ENCODE results near the gene FPR3.

The FPR3 gene

DNA sequence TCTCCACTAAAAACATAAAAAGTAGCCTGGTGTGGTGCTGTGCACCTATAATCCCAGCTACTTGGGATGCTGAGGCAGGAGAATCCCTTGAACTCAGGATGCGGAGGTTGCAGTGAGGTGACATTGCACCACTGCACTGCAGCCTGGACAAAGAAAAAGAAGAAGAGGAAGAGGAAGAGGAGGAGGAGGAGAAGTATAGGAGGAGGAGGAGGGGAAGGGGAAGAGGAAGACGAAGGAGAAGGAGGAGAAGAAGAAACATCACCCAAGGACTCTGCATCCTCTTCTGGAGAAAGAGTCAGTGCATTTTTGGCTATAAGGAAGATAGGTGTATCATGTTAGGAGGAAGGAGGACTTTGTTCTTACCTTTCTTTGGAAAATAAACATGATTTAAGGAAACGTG lies 13.0 kb upstream of the FPR3 start:
- no peak overlapping the region for H3K4me3 ChIP-seq (ENCODE audit: low read depth, low read length)
- TF ChIP-seq CTCF (conservative IDR thresholded peaks at IDR 0.05; ENCODE audit: low read depth, low read length): no peak
- no peak for DNase-seq (ENCODE audit: low read depth)

- H3K4me3 ChIP-seq (ENCODE audit: low read depth, low read length): no peak overlapping the region
- DNase-seq (ENCODE audit: low read depth): peak; percentile 62
- peak; percentile 52 for TF ChIP-seq CTCF (conservative IDR thresholded peaks at IDR 0.05; ENCODE audit: low read depth, low read length)
These were observed 11.6 kb upstream of the FPR3 start for GRCh38 chr19:51783372-51783771.

GRCh38 chr19:51784109-51784785 lies 10.7 kb upstream of the FPR3 start:
- no peak for TF ChIP-seq CTCF (conservative IDR thresholded peaks at IDR 0.05; ENCODE audit: low read depth, low read length)

GRCh38 chr19:51784922-51785690 lies 9.9 kb upstream of the FPR3 start:
- H3K4me3 ChIP-seq (ENCODE audit: low read depth, low read length): no peak overlapping the region
- no peak for TF ChIP-seq CTCF (conservative IDR thresholded peaks at IDR 0.05; ENCODE audit: low read depth, low read length)
- DNase-seq (ENCODE audit: low read depth): peak; percentile 94

More at GRCh38 chr19:51784109-51784785, 10.7 kb upstream of the FPR3 start:
- no peak for DNase-seq (ENCODE audit: low read depth)
- no peak overlapping the region for H3K4me3 ChIP-seq (ENCODE audit: low read depth, low read length)

- H3K4me3 ChIP-seq (ENCODE audit: low read depth, low read length): no peak overlapping the region
- DNase-seq (ENCODE audit: low read depth): no peak
- no peak for TF ChIP-seq CTCF (conservative IDR thresholded peaks at IDR 0.05; ENCODE audit: low read depth, low read length)
These were observed 8.1 kb upstream of the FPR3 start for GRCh38 chr19:51786646-51787494.

DNA sequence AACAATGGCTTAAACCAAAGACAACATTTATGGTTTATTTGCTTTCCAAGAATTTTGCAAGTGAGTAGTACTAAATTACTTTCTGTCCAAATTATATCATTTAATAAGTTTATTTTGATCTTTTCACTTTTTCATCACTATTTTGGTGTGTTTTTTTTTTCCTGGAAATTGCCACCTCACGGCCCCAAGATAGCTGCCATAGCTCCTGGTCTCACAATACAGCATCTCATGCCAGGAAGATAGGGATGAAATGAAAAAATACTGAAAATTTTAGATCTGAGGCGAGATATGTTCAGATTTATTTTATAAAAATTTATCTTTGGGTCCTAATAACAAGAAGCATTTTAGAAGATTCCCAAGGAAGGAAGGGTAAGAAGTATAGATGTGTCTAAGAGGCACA lies 6.9 kb upstream of the FPR3 start:
- no peak for DNase-seq (ENCODE audit: low read depth)
- H3K4me3 ChIP-seq (ENCODE audit: low read depth, low read length): no peak overlapping the region
- no peak for TF ChIP-seq CTCF (conservative IDR thresholded peaks at IDR 0.05; ENCODE audit: low read depth, low read length)

Data from choroid plexus epithelial cell (primary cell).